BLaER1 treated with 17β-estradiol and CSF1 and Interleukin-3, amounts not matched to agents 10 nM and 100 nM (cell line): ENCODE measurements around the gene SUGT1.
"Not testable (repeated sequence)": the region's sequence is repeated elsewhere in the genome, so short reads cannot be mapped to it uniquely, and the experiment has no call there.

Experiments used
- H3K27ac ChIP-seq, 11 experiments: shearing (Covaris generic); formaldehyde crosslinking; 2 replicates each; pipeline ENCODE4 v1.8.1; 2022
- H3K27me3 ChIP-seq, 11 experiments: shearing (Covaris generic); formaldehyde crosslinking; 2 replicates each; pipeline ENCODE4 v1.8.1; 2022
- H3K36me3 ChIP-seq, 11 experiments: shearing (Covaris generic); formaldehyde crosslinking; 2 replicates each; pipeline ENCODE4 v1.8.1; 2022
- H3K4me1 ChIP-seq, 10 experiments: shearing (Covaris generic); formaldehyde crosslinking; 2 replicates each; pipeline ENCODE4 v1.8.1; 2022
- H3K4me2 ChIP-seq, 11 experiments: shearing (Covaris generic); formaldehyde crosslinking; 2 replicates each; pipeline ENCODE4 v1.8.1; 2022
- H3K4me3 ChIP-seq, 10 experiments: shearing (Covaris generic); formaldehyde crosslinking; 2 replicates each; pipeline ENCODE4 v1.8.1; 2022
- H3K9ac ChIP-seq, 11 experiments: shearing (Covaris generic); formaldehyde crosslinking; 2 replicates each; pipeline ENCODE4 v1.8.1; 2022
- H3K9me3 ChIP-seq, 11 experiments: shearing (Covaris generic); formaldehyde crosslinking; replicated peaks in 1 of 11; 2 replicates each; pipeline ENCODE4 v1.8.1; 2022
- H4K20me1 ChIP-seq, 11 experiments: shearing (Covaris generic); formaldehyde crosslinking; 2 replicates each; pipeline ENCODE4 v1.8.1; 2022
- Cebpa-rat ChIP-seq, 11 experiments: shearing (Covaris generic); IDR thresholded peaks; 2 replicates each; pipeline ENCODE4 v1.8.1; 2022

SUGT1 gene

DNA sequence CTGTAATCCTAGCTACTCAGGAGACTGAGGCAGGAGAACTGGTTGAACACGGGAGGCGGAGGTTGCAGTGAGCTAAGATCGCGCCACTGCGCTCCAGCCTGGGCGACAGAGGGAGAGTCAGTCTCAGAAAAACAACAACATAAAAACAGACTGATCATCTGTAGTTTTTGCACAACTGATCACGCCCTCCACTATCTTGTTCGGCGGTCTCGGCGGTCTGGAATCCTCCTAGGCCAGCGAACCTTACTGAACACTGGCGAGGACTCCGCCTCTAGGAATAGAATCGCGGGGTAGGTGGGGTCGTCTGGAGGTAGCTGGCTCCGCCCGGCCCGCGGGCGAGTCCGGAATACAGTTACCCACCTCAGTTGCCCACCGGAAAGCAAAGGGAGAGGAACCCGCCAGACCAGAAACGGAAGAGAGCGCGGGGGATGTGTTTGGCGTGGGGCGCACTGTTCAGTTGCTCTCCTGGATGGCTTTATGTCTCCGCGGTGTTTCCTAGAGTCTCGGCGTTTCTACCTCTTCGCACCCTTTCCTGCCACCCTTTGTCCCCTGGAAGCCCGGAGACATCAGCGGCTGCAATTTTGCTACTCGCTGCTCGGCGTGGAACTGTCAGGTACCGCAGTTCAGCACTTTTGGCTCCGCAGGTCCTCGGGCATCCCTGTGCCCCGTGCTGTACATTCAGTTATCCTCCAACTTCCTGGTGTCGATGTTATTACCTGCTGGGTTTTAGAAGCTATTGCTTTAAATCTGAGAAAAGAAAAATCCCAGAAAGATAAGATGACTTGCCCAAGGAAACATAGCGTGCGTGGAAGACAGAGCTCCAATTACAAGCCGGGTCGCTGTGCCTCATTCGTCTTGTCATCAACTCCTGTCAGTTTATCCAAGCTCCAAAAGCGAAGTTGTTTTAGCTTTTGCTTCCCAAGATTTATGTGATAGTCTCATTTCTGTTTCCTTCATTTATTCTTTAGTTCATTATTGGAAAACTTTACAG, 35.3 kb upstream of the SUGT1 start:
- Histone ChIP-seq H3K9ac (peak overlapping the region; percentile 79 to 89 (median 86)), H3K4me3 (peak overlapping the region; percentile 70 to 94 (median 90)), H4K20me1 (peaks cover 0 to 6% (median 0%) of the 10 kb centered on the region in 11 experiments; a peak in 3 of 22 replicates), H3K27me3 (no peaks in the 10 kb centered on the region), H3K27ac (peak overlapping the region; percentile 51 to 86 (median 80); a peak in 21 of 22 replicates), H3K36me3 (peaks cover 0 to 17% (median 7%) of the 10 kb centered on the region in 11 experiments; a peak in 11 of 22 replicates), H3K9me3 (peaks cover 0 to 5% (median 0%) of the 10 kb centered on the region in 11 experiments; a peak in 3 of 22 replicates), H3K4me1 (peaks cover 17 to 42% (median 26%) of the 10 kb centered on the region in 10 experiments), H3K4me2 (peak overlapping the region; percentile 74 to 94 (median 87))
- no peak for TF ChIP-seq Cebpa-rat (IDR thresholded peaks at IDR 0.05)

GRCh38 chr13:52631083-52631690, 21.4 kb upstream of the SUGT1 start:
- H3K9ac ChIP-seq, H3K27me3 ChIP-seq, H4K20me1 ChIP-seq, H3K4me1 ChIP-seq, H3K9me3 ChIP-seq, H3K4me3 ChIP-seq: not testable (repeated sequence)
- Histone ChIP-seq H3K36me3 (peaks cover 30 to 64% (median 49%) of the 10 kb centered on the region in 11 experiments), H3K4me2 (peak overlapping the region in 6 of 11 experiments; percentile 1 to 42 (median 10); a peak in 6 of 22 replicates), H3K27ac (peak overlapping the region in 3 of 11 experiments; percentile 1 to 17 (median 8); a peak in 1 of 22 replicates)

DNA sequence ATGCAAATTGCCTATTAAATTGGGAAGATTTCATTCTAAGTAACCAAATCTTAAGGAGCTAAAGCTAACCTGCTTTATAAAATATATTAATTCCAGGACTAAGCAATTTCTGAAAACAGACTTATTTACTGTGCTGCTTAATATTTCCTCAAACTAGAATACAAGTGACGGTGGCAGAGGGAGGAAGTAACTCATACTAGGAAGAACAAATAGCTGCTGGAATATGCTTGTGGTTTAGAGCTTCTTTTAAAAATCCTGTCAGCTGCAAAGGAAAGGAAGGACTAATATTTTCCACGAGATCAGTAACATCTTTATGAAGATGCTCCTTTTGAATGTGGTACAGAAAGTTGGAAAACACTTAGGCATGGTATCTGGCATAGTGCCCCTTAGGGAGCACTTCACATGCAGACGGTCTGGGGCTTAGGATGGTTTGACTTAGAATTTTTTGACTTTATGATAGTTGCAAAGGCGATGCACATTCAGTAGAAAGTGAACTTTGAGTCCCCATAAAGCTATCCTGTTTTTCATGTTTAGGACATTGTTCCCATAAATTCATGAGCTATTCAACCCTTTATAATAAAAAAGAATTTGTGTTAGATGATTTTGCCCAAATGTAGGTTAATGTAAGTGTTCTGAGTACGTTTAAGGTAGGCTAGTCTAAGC, 13.8 kb upstream of the SUGT1 start:
- Histone ChIP-seq H3K27me3 (no peaks in the 10 kb centered on the region), H3K4me1 (peaks cover 5 to 24% (median 12%) of the 10 kb centered on the region in 10 experiments; a peak in 18 of 20 replicates), H3K27ac (peak overlapping the region in 2 of 11 experiments; percentile 3 to 15; a peak in 1 of 22 replicates), H3K36me3 (peaks cover 6 to 71% (median 36%) of the 10 kb centered on the region in 11 experiments), H3K9ac (peak overlapping the region in 1 of 11 experiments; percentile 43; a peak in 1 of 22 replicates), H3K4me3 (no peak overlapping the region), H3K4me2 (peak overlapping the region in 9 of 11 experiments; percentile 19 to 82 (median 35); a peak in 13 of 22 replicates), H4K20me1 (no peaks in the 10 kb centered on the region), H3K9me3 (no peaks in the 10 kb centered on the region)
- TF ChIP-seq Cebpa-rat (IDR thresholded peaks at IDR 0.05) = no peak

DNA sequence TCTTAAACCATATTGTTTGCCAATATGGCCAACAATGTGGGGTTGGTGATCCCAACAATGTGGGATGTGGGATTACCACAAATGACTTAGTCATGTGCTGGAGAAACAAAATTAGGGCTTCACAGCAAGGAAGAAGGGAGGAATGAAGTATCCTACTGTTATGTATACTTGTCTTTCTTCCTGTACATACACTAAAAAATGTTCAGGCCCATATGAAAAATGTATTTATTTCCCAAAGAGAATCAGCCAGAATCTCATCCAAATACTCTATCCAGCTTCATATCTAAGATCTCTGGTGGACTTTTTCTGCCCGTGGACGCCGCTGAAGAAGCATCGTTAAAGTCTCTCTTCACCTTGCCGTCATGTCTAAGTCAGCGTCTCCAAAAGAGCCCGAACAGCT, 10.5 kb upstream of the SUGT1 start, which contains the start of gene HNRNPA1L2:
Gene HNRNPA1L2 (plus strand): TSS at position 301 of the 400 bp plus-strand sequence. CDS start 62 bp downstream, at position 363.
- Histone ChIP-seq H3K9ac (no peak within 1 kb of the TSS), H3K27me3 (no peaks in the 10 kb centered on the region), H3K9me3 (no peaks in the 10 kb centered on the region), H3K27ac (no peak within 1 kb of the TSS), H4K20me1 (no peaks in the 10 kb centered on the region), H3K4me3 (no peak within 1 kb of the TSS), H3K4me2 (no peak within 1 kb of the TSS), H3K36me3 (peaks cover 10 to 64% (median 33%) of the 10 kb centered on the region in 11 experiments; a peak in 21 of 22 replicates), H3K4me1 (peaks cover 5 to 24% (median 12%) of the 10 kb centered on the region in 10 experiments; a peak in 18 of 20 replicates)
- TF ChIP-seq Cebpa-rat (IDR thresholded peaks at IDR 0.05) = no peak

DNA sequence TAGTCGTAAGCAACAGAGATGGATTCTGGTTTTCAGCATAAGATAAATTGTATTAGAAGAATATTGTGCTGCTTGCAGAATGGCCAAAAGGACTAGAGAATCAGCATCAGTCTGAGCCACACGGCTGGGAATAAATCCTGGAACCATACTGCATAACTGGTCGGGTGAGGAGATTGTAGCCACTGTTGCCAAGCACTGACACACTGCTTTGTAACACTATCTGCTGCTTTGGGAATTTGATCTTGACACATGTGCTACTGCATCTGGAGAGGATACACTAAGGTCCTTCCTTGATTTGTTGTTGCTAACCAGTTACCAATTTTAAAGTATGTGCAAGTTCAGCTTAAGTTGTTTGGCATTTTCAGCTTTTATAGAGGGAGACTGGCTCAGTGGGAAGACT, 8.5 kb upstream of the SUGT1 start:
- Histone ChIP-seq H3K9ac (no peak overlapping the region), H3K27ac (no peak overlapping the region), H3K4me3 (no peak overlapping the region), H3K36me3 (peaks cover 13 to 53% (median 33%) of the 10 kb centered on the region in 11 experiments), H3K4me1 (peaks cover 0 to 11% (median 3%) of the 10 kb centered on the region in 10 experiments; a peak in 13 of 20 replicates), H4K20me1 (no peaks in the 10 kb centered on the region), H3K4me2 (no peak overlapping the region), H3K9me3 (no peaks in the 10 kb centered on the region), H3K27me3 (no peaks in the 10 kb centered on the region)
- no peak for TF ChIP-seq Cebpa-rat (IDR thresholded peaks at IDR 0.05)

GRCh38 chr13:52646967-52647366, 5.7 kb upstream of the SUGT1 start:
- TF ChIP-seq Cebpa-rat (IDR thresholded peaks at IDR 0.05) = no peak
- no peak overlapping the region for H3K27ac ChIP-seq
- peaks cover 7 to 13% (median 10%) of the 10 kb centered on the region in 10 experiments; a peak in 19 of 20 replicates for H3K4me1 ChIP-seq

DNA sequence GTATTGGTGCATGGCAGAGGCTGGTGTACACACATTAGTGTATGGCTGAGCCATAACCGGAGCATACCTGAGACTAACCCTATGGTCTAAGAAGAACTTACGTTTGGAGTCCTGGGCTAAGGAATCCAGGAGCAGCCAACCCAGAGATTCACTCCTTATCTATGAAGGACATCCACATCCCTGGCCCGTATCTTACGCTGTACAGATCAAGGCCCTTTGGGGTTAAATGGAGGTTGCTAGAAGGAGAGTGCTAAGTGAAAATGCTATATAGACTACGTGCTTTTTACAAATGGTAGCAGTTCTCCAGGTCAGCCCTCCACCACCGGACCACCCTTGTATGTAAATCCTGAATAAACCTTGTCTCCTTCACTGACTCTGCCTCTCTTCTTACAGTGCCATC, 1.9 kb upstream of the SUGT1 start:
- Histone ChIP-seq H3K27me3 (no peaks in the 10 kb centered on the region), H3K4me1 (peaks cover 21 to 32% (median 28%) of the 10 kb centered on the region in 10 experiments), H3K36me3 (peaks cover 21 to 38% (median 29%) of the 10 kb centered on the region in 11 experiments; a peak in 21 of 22 replicates), H3K4me2 (peak overlapping the region; percentile 80 to 94 (median 85)), H3K4me3 (peak overlapping the region; percentile 76 to 96 (median 84)), H4K20me1 (peaks cover 0 to 28% (median 5%) of the 10 kb centered on the region in 11 experiments; a peak in 10 of 22 replicates), H3K9ac (peak overlapping the region; percentile 86 to 98 (median 94)), H3K27ac (peak overlapping the region in 9 of 11 experiments; percentile 92 to 99 (median 96); a peak in 16 of 22 replicates), H3K9me3 (no peaks in the 10 kb centered on the region)
- TF ChIP-seq Cebpa-rat (IDR thresholded peaks at IDR 0.05) = no peak

More at GRCh38 chr13:52646967-52647366, 5.7 kb upstream of the SUGT1 start:
- Histone ChIP-seq H3K4me3 (no peak overlapping the region), H3K36me3 (peaks cover 15 to 41% (median 25%) of the 10 kb centered on the region in 11 experiments), H3K4me2 (no peak overlapping the region), H3K27me3 (no peaks in the 10 kb centered on the region), H3K9me3 (no peaks in the 10 kb centered on the region), H3K9ac (no peak overlapping the region), H4K20me1 (no peaks in the 10 kb centered on the region)

DNA sequence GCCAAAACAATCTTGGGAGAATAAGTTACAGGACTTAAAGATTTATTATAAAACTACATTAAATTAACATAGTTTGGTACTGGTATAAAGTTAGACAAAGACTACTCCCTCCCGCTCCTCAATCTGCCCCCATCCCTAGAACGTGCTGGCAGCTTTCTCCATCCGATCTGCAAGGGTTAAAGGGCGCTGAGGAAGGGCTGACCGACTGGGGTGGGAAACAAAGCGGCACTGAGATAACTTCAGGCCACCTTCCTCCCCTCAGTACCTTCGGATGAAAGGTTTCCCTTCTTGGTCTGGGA, 790 bp upstream of the SUGT1 start:
- Histone ChIP-seq H3K27me3 (no peaks in the 10 kb centered on the region), H3K4me3 (peak overlapping the region; percentile 76 to 96 (median 84)), H3K9me3 (no peaks in the 10 kb centered on the region), H3K9ac (peak overlapping the region; percentile 86 to 98 (median 94)), H3K27ac (peak overlapping the region; percentile 92 to 99 (median 96)), H3K4me1 (peaks cover 24 to 43% (median 33%) of the 10 kb centered on the region in 10 experiments), H3K36me3 (peaks cover 28 to 49% (median 37%) of the 10 kb centered on the region in 11 experiments), H4K20me1 (peaks cover 3 to 40% (median 16%) of the 10 kb centered on the region in 11 experiments; a peak in 12 of 22 replicates), H3K4me2 (peak overlapping the region; percentile 80 to 94 (median 85))
- no peak for TF ChIP-seq Cebpa-rat (IDR thresholded peaks at IDR 0.05)
